Activated naive CD4-positive, alpha-beta T cell (primary cell): ENCODE results near the gene RAPH1.
"Not testable (repeated sequence)": the region's sequence is repeated elsewhere in the genome, so short reads cannot be mapped to it uniquely, and the experiment has no call there.

ENCODE experiments used
- DNase-seq, 4 experiments: peaks; one replicate each; lab custom pipeline; 2025; lab: John Stamatoyannopoulos, UW

RAPH1 gene

GRCh38 chr2:203431391-203432185 lies 103.5 kb downstream of the RAPH1 start:
- no peak for DNase-seq

- DNase-seq, result not testable (repeated sequence)
Measured at GRCh38 chr2:203429643-203430042, 105.5 kb downstream of the RAPH1 start.

DNA sequence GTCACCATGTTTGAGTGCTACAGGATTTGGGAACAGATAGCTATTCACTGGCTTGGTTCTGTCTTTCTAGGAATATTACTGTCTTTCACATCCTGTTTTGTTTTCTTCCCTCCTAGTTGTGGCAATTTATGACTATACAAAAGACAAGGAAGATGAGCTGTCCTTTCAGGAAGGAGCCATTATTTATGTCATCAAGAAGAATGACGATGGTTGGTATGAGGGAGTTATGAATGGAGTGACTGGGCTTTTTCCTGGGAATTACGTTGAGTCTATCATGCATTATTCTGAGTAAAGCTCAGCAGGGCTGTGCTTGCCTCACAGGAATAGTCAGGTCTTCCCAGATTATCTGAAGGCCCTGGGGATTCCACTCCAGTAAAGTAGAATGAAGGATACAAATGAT lies 108.0 kb downstream of the RAPH1 start:
- DNase-seq, result no peak

- no peak for DNase-seq
Measured at GRCh38 chr2:203418271-203418670, 116.8 kb downstream of the RAPH1 start.

DNA sequence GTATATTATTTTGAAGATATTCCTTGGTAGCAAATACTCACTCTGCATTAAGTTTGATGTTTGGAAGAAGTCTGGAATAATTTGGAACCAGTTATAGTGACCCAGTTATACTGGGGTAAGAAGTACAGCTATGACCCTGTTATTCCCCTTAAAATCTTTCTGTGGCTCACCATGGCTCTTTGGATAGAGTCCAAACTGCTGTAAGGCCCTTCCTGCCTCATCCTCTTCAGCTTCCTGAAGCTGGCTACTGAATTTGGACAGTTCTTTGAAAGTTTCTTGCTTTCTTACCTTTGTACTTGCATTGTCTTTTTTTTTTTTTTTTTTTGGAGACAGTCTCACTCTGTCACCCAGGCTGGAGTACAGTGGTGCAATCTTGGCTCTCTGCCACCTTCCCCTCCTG lies 121.3 kb downstream of the RAPH1 start:
- no peak for DNase-seq

- no peak for DNase-seq
Measured at GRCh38 chr2:203412546-203413331, 122.4 kb downstream of the RAPH1 start.

DNA sequence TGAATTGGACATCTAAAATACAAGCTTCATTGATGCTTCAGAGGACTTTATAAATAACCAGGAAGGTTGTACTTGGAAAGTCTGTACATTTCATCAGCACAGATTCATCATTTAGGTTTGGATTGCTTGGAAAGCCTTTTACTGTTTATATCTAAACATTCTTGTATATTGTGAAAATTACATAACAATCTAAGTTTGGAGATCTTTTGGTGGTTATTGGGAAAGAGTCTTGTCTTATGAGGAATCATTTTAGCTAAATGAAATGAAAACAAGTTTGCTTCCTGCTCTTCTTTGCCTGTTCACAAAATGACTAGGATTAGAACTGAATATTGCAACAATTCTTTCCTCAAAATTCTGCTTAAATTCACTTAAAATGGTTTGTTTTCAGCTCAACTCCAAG lies 127.6 kb downstream of the RAPH1 start:
- no peak for DNase-seq

DNA sequence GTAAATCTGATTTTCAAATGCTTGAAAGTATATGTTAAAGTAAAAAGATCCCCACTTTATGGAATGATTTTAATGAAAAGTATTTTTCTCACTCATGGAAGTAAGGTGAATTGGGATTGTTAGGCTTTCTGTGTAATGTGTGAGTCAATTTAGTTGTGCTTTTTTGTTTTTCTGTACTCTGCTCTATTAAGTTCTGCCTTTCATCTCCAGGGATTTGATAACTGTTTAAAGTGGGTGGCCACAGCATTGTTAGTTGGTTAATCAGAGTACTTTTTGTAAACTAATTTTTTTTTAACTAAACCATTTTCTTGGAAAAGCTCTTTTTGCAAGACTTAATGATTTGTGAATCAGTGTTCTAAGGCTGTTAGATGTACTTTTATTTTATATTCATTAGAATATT lies 130.1 kb downstream of the RAPH1 start:
- no peak for DNase-seq

GRCh38 chr2:203400805-203401585 lies 134.1 kb downstream of the RAPH1 start:
- no peak for DNase-seq

DNA sequence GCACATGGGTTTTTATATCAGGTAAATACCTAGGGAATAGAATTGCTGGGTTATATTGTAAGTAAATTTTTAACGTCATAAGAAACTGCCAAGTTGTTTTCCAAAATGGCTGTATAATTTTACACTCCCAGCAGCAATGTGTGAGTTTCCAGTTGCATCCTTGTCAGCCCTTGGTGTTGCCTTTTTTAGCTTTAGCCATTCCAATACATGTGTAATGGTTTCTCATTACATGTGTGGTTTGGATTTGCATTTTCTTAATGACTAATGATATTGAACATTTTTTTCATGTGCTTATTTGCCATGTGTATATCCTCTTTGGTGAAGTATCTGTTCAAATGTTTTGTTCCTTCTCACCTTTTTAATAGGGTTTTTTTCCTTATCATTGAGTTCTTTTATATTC lies 136.1 kb downstream of the RAPH1 start:
- no peak for DNase-seq

- DNase-seq, result no peak
Measured at GRCh38 chr2:203396667-203397066, 138.4 kb downstream of the RAPH1 start.

DNA sequence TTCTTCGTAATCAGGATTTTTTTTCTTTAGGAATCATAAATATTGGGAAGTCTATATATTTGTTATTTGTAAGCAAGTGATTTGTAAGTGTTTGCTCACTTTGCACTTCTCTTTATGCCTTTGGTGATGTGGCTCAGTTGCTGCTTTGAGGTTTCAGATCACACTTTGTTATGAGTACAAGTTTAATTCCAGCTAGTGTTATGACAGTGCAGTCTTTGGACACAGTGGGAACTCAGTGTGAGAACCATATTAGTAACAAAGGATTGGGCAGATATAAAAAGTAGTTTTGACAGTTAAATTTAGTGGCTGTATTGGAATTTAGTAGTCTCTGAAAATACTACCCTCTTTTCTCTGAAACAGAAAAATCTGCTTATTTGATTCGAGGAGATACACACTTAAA lies 139.2 kb downstream of the RAPH1 start:
- no peak for DNase-seq

- no peak for DNase-seq
Measured at GRCh38 chr2:203394519-203395227, 140.4 kb downstream of the RAPH1 start.

DNA sequence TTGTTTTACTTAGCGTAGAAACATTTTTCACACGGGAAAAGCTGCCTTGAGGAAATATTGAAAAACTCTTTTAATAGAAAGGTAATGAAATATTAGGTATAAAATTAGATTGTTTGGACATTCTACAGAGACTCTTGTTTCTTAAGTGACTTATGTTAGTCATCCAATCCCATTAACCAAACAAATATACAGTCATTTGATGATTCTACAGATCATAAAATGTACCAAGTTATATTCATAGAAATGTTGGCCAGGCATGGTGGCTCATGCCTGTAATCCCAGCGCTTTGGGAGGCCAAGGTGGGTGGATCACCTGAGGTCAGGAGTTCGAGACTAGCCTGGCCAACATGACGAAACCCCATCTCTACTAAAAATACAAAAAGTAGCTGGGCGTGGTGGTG lies 146.9 kb downstream of the RAPH1 start:
- not testable (repeated sequence) for DNase-seq

GRCh38 chr2:203383038-203383437 lies 152.1 kb downstream of the RAPH1 start:
- no peak for DNase-seq

GRCh38 chr2:203379156-203379555 lies 155.9 kb downstream of the RAPH1 start:
- no peak for DNase-seq

- DNase-seq, result no peak
Measured at GRCh38 chr2:203376173-203376572, 158.9 kb downstream of the RAPH1 start.

DNA sequence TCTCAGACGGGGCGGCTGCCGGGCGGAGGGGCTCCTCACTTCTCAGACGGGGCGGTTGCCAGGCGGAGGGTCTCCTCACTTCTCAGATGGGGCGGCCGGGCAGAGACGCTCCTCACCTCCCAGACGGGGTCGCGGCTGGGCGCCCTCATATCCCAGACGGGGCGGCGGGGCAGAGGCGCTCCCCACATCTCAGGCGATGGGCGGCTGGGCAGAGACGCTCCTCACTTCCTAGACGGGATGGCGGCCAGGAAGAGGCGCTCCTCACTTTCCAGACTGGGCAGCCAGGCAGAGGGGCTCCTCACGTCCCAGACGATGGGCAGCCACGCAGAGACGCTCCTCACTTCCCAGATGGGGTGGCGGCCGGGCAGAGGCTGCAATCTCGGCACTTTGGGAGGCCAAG lies 162.4 kb downstream of the RAPH1 start:
- DNase-seq, result not testable (repeated sequence)

GRCh38 chr2:203366639-203367466 lies 168.2 kb downstream of the RAPH1 start:
- DNase-seq, result no peak

- no peak for DNase-seq
Measured at GRCh38 chr2:203361922-203362321, 173.2 kb downstream of the RAPH1 start.

DNA sequence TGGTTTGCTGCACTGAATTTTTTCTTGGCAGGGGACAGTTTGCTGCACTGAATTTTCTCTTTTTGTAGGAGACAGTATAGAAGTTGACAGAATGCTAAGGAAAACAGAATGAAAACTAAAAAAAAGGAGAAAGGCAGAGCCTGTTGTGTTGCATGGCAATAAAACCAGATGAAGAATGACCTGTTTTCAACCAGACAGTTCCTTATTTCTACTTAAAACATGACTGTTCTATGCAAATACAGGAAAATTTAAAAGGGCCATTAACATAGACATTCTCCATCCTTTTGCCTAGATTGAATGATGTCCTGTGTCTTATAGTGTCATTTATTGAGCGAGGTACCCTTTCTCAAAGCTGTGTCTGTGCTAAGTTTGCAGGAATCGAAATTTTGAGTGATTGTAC lies 173.6 kb downstream of the RAPH1 start:
- DNase-seq, result no peak
